ENCODE measurements around the gene DYNLT4.

- TF ChIP-seq CTCF (IDR thresholded peaks at IDR 0.05): no peak
- no peak for TF ChIP-seq POLR2A (IDR thresholded peaks at IDR 0.05)
Measured at GRCh38 chr1:44798481-44799365, 8.4 kb downstream of the DYNLT4 start.

Measured in adrenal gland (tissue), 5 donors.